Loucy (cell line): Measurements from ENCODE around the gene SETD3.

ENCODE experiments used
- H2AFZ ChIP-seq: fragments of 200-600 bp; sonication (generic); 2 replicates; pipeline ENCODE4 v1.6.0; 2016; ENCODE audit warnings: antibody characterized with exemption, mild to moderate bottlenecking, low read length, moderate library complexity
- H3F3A ChIP-seq: fragments of 200-600 bp; 2 replicates; pipeline ENCODE4 v1.6.0; 2016; ENCODE audit warnings: antibody characterized with exemption, low read depth, mild to moderate bottlenecking
- H3K27me3 ChIP-seq: fragments of 200-600 bp; sonication (generic); 2 replicates; pipeline ENCODE4 v1.6.1; 2014; ENCODE audit warnings: low read length, mild to moderate bottlenecking; ENCODE audit not compliant: insufficient read depth, poor library complexity, severe bottlenecking
- H3K36me3 ChIP-seq: fragments of 200-600 bp; sonication (generic); 2 replicates; pipeline ENCODE4 v1.6.1; 2016; ENCODE audit warnings: low read length; ENCODE audit not compliant: insufficient read depth
- H3K4me1 ChIP-seq: fragments of 200-600 bp; sonication (generic); 2 replicates; pipeline ENCODE4 v1.5.1; 2014; ENCODE audit warnings: low read length, mild to moderate bottlenecking; ENCODE audit not compliant: insufficient read depth, poor library complexity, severe bottlenecking
- H3K4me2 ChIP-seq: fragments of 200-600 bp; sonication (generic); 2 replicates; pipeline ENCODE4 v1.6.0; 2014; ENCODE audit warnings: antibody characterized with exemption, low read length, low read depth, mild to moderate bottlenecking; ENCODE audit not compliant: poor library complexity, severe bottlenecking
- H3K4me3 ChIP-seq: fragments of 200-600 bp; sonication (generic); 2 replicates; pipeline ENCODE4 v1.5.1; 2014; ENCODE audit warnings: low read length, mild to moderate bottlenecking, mixed read lengths; ENCODE audit not compliant: poor library complexity, severe bottlenecking
- H3K79me2 ChIP-seq: fragments of 200-600 bp; sonication (generic); 2 replicates; pipeline ENCODE4 v1.6.1; 2014; ENCODE audit warnings: low read length; ENCODE audit not compliant: insufficient read depth
- H3K9ac ChIP-seq: fragments of 200-600 bp; sonication (generic); 2 replicates; pipeline ENCODE4 v1.6.0; 2014; ENCODE audit warnings: mild to moderate bottlenecking, low read depth, low read length, moderate library complexity; ENCODE audit not compliant: poor library complexity, severe bottlenecking
- H3K9me2 ChIP-seq: fragments of 200-600 bp; sonication (generic); replicated peaks from 2 replicates; pipeline ENCODE4 v1.6.1; 2016; ENCODE audit warnings: low read depth, low read length, mixed read lengths
- H3K9me3 ChIP-seq: fragments of 200-600 bp; sonication (generic); 2 replicates; pipeline ENCODE4 v1.6.1; 2014; ENCODE audit warnings: mild to moderate bottlenecking, antibody characterized with exemption, low read length, low read depth; ENCODE audit not compliant: insufficient read depth
- H4K20me1 ChIP-seq: fragments of 200-600 bp; sonication (generic); 2 replicates; pipeline ENCODE4 v1.6.0; 2014; ENCODE audit warnings: antibody characterized with exemption, low read length, mild to moderate bottlenecking; ENCODE audit not compliant: insufficient read depth, poor library complexity, severe bottlenecking
- CTCF ChIP-seq: fragments of 200-600 bp; sonication (generic); conservative IDR thresholded peaks from 2 replicates; pipeline ENCODE4 v1.5.1; 2014; ENCODE audit warnings: mild to moderate bottlenecking, antibody characterized with exemption, low read length
- EZH2phosphoT487 ChIP-seq: fragments of 200-600 bp; IDR thresholded peaks from 2 replicates; pipeline ENCODE4 v1.6.1; 2018; ENCODE audit warnings: antibody characterized with exemption, mild to moderate bottlenecking, moderate library complexity, borderline replicate concordance

SETD3 gene

GRCh38 chr14:99447739-99448138, 32.9 kb downstream of the SETD3 start:
- peaks cover 84% of the 10 kb centered on the region; the same call in 1 of the 2 replicates for H3K36me3 ChIP-seq
- no peaks in the 10 kb centered on the region for H3K9me3 ChIP-seq
- no peaks in the 10 kb centered on the region for H3F3A ChIP-seq
- H3K79me2 ChIP-seq: peaks cover 5% of the 10 kb centered on the region; the same call in 1 of the 2 replicates
- no peak overlapping the region for H3K4me3 ChIP-seq
- H3K9me2 ChIP-seq: no peaks in the 10 kb centered on the region
- no peak overlapping the region for H3K4me2 ChIP-seq
- TF ChIP-seq EZH2phosphoT487: no peak
- TF ChIP-seq CTCF: no peak
- H3K4me1 ChIP-seq: no peaks in the 10 kb centered on the region
- H3K27me3 ChIP-seq: no peaks in the 10 kb centered on the region
- H2AFZ ChIP-seq: no peak overlapping the region
- no peak overlapping the region for H3K9ac ChIP-seq
- H4K20me1 ChIP-seq: peaks cover 5% of the 10 kb centered on the region

- Histone ChIP-seq H3K79me2 (no peaks in the 10 kb centered on the region), H4K20me1 (peaks cover 5% of the 10 kb centered on the region), H3K4me3 (no peak overlapping the region), H3K4me1 (no peaks in the 10 kb centered on the region), H3K9ac (no peak overlapping the region), H3K9me3 (no peaks in the 10 kb centered on the region), H2AFZ (no peak overlapping the region), H3K4me2 (no peak overlapping the region), H3K9me2 (no peaks in the 10 kb centered on the region), H3F3A (no peaks in the 10 kb centered on the region), H3K27me3 (no peaks in the 10 kb centered on the region), H3K36me3 (peaks cover 77% of the 10 kb centered on the region; the same call in 1 of the 2 replicates)
- TF ChIP-seq EZH2phosphoT487 (no peak), CTCF (no peak)
These were observed 34.7 kb downstream of the SETD3 start for GRCh38 chr14:99445931-99446330.

GRCh38 chr14:99441918-99442317, 38.7 kb downstream of the SETD3 start:
- H3K4me2 ChIP-seq: no peak overlapping the region
- TF ChIP-seq EZH2phosphoT487 (no peak), CTCF (no peak)
- H3K9me2 ChIP-seq: no peaks in the 10 kb centered on the region
- H3K36me3 ChIP-seq: peaks cover 64% of the 10 kb centered on the region; the same call in 1 of the 2 replicates
- no peak overlapping the region for H2AFZ ChIP-seq
- no peaks in the 10 kb centered on the region for H3F3A ChIP-seq
- no peak overlapping the region for H3K9ac ChIP-seq
- no peaks in the 10 kb centered on the region for H3K79me2 ChIP-seq
- peaks cover 12% of the 10 kb centered on the region for H3K4me1 ChIP-seq
- H3K9me3 ChIP-seq: no peaks in the 10 kb centered on the region
- H4K20me1 ChIP-seq: no peaks in the 10 kb centered on the region
- H3K27me3 ChIP-seq: no peaks in the 10 kb centered on the region
- H3K4me3 ChIP-seq: no peak overlapping the region
